KBM-7 (cell line): ENCODE measurements around the gene KRTAP10-12.
A peak's percentile ranks its signal among the peaks of the same experiment; 100 is the strongest.

ENCODE experiments used
- DNase-seq: peaks from one replicate; pipeline ENCODE4 v3.0.0-alpha.2; 2015
- in situ Hi-C: fragments of 300-500 bp; cut with MboI; formaldehyde crosslinking; loops from 2 replicates; pipeline ENCODE4 v1.14.3; 2020; ENCODE audit warnings: low sequenced_read_pairs, low pct_unique_long_range_greater_than_20kb, mixed read lengths

The KRTAP10-12 gene

DNA sequence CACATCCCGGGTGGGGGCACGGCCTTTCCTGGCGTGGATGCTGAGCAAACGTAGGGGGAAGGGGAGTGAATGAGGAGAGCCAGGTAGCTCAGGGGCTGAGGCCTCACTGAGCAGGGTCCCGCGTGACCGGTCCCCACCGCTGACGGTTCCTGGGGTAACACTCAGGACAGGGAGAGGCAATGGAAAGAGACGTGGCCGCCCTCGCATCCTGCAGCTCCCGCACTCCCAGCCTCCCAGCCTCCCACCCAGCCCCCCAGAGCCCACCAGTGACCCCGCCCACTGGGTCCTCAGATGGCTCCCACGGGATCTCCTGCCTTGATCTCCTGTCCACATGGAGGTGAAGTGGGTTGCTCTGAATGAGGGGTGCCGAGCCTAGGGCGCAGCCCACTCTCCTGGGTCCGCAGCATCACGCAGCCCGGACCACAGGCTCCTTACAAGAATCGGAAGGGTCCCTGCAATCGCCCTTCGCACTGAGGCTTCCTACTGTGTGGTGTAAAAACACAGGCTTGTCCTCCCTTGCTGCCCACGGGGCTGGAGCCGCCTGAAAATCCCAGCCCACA is 12.0 kb downstream of the KRTAP10-12 start:
- in situ Hi-C loops, result no loop called here
- DNase-seq, result peak; percentile 9

DNA sequence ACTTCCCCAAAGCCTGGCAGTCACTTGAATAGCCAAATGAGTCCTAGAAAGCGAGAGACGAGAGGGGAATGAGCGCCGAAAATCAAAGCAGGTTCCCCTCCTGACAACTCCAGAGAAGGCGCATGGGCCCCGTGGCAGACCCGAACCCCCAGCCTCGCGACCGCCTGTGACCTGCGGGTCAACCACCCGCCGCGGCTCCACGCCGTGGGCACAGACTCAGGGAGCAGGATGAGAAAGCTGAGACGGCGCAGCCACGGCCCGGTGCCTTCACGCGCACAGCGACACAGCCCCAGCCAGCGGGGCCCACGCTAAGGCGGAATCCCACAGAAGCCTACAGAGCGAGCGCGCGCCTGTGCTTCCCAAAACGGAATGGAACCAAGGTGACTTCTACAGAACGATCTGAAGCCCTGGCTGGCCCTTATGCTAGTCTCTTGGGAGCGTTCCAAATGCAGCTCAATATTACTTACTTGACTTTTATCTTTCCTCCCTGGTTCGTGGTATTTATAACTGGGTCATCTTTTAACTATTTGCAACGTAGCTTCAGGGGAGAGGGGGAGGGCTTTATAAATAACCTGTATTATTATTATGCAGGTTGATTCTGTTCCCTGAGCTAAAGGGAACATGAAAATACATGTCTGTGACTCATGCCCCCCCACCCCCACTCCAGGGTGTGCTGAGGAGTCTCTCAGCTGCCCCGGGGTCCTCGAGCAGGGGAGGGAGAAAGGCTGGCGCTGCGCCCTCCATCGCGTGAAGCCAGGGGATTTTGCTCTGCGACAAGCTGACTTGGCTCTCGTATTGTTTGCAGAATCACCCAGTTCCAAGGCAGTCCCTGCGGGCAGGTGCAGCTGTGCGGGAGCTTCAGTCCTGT is 12.7 kb downstream of the KRTAP10-12 start:
- in situ Hi-C loops, result no loop called here
- DNase-seq, result no peak

DNA sequence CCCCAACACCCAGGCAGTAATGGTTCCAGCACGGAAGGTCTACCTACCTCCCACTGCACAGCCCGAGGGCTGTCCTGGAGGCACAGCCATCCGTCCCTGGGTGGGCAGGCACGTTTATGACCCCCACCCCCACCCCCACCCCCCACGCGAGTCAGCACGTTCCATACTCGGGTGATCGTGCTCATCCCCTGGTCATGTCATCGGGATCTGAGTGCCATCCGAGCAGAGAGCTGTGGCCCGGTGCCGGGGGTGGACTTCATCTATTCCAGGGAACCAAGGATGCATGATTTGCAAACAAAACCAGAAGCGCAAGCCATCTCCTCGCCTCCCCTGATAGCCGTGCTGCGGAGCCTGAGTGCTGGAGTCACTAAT is 13.3 kb downstream of the KRTAP10-12 start:
- no peak for DNase-seq
- in situ Hi-C loops, result no loop called here

DNA sequence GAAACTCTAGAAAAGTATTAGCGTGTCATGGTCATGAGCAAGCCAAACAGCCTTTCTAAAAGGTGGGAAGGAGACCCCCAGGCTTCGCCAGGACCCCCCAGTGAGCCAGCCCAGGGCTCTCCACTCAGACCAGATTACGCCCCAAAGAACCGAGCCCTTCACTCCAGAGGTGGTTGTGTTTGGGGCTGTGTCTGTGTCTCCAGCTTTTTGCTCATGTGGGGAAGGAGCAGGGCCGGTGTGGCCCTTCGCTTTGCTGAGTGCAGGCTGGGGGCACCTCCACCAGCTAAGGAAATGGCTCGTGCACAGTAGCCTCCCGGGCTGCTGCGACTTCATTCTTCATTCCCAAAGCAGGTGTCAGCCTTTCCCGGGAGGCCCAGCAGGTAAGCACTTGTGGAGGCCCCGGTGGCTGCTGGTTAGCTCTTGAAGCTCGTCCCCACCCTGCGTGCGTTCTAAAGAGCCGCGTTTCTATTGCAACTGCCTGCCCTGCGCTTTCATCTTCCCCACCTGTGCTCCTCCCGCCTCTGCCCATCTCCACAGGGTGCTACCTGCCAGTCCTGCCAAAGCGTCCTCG is 13.9 kb downstream of the KRTAP10-12 start:
- no peak for DNase-seq
- in situ Hi-C loops, result no loop called here

DNA sequence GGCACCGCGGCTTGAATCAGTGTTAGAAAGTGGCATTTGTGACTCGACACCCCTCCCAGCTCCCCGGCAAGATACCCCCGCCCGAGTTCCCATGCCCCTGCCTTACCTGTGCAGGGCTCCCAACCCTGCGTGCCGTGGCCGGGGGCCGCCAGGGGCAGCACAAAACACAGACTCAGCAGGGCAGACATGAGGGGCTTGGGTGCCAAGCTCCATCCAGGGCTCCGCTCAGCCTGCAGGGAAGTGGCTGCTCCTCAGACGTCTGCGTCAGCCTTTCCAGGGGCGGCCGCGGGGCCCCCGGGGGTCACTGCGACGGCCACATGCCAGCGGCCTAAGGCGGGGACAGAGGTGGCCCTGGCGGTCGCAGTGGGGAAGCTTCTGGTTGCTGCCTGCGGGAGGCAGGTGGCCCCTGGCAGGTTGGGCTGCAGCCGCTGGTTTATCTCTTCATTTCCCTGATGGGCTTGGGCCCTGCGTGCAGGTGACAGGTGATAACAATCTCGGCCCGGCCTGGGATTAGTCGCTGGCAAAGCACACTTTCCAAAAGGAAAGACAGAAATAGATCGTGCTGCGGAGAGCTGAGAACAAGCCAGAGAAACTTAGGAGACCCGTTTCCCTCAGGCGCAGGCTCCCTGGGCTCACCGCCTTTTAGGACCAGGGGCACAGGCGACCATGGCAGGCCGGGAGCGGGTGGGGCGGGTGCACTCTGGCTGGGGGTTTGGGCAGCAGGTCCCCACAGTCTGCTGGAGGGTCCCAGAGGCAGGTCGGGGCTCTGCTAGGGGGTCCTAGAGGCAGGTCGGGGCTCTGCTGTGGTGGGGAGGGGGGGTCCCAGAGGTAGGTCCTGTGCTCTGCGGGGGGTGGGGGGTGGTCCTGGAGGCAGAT is 14.6 kb downstream of the KRTAP10-12 start, which contains the start of gene TSPEAR:
Gene TSPEAR (minus strand): TSS at position 246 of the 876 bp plus-strand sequence. CDS start 58 bp downstream, at position 188.
- in situ Hi-C loops, result no loop called here

DNA sequence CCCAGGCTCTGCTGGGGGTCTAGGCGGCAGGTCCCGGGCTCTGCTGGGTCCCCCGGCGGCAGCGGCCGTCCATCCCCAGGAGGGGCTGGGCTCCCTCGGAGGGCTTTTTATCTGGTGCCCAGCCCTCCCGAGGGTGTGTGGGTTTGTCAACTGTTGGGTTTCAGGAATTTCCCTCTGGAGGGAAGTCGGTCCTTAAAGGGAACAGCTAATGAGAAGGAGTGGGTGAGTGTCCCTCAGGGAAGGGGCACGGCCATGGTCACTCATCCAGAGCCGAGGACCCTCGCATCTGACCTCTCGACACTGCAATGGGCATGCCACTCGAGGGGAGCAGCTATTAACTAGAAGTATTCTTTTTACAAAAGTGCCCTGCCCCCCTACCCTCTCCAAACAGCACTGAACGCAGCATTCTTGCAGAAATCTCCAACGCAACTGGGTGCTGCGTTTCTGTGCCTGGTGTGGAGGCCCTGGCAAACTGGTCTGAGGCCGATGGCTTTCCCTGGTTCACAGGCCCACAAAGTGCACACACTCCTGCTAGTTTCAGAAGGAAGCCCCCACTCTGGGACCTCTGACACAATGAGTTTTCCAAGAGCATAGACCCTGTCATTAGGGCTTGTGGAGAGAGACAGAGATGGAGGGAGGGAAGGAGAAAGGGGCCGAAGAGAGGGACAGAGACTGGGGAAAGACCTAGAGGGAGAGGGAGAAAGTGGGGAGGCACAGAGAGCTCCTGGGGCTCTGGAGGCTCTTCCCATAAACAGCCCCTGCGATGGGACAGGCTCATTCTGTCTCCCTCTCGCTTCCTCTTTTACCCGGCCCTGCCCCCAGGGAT is 15.4 kb downstream of the KRTAP10-12 start:
- no peak for DNase-seq
- in situ Hi-C loops, result no loop called here

More for the DNA sequence above, 14.6 kb downstream of the KRTAP10-12 start, which contains the start of gene TSPEAR:
- DNase-seq, result no peak

DNA sequence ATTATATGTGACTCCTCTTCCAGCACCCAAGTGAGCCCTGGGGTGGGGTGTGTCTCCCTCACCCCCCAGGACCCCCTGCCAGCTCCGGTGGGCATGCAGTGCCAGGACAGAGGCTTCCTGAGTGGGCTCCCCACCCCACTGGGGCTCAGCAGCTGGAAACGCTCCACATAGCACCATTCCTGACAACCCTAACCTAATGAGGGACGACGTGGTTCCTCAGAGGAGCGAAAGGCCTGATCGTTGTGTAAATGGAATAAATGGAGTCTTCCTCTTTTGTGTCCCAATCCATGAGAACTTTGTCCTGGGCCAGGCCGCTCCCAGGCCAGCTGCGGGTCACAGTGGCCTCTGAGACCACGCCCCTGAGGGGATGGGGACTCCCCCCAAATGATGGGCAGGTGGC is 16.2 kb downstream of the KRTAP10-12 start:
- in situ Hi-C loops, result no loop called here
- DNase-seq, result no peak

DNA sequence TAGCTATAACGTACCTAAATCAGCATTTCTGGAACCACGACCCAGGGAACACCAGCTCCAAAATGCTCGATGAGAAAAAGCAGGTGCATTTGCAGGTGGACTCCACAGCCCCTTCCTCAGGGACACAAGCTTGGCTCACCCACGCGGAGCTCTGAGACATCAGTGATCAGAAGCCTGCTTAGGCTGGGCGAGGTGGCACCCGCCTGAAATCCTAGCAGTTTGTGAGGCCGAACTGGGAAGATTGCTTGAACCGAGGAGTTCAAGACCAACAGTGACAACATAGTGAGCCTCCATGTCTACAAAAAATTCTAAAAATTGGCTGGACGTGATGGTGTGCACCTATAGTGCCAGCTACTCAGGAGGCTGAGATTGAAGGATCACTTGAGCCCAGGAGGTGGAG is 16.9 kb downstream of the KRTAP10-12 start:
- DNase-seq, result no peak
- in situ Hi-C loops, result no loop called here

DNA sequence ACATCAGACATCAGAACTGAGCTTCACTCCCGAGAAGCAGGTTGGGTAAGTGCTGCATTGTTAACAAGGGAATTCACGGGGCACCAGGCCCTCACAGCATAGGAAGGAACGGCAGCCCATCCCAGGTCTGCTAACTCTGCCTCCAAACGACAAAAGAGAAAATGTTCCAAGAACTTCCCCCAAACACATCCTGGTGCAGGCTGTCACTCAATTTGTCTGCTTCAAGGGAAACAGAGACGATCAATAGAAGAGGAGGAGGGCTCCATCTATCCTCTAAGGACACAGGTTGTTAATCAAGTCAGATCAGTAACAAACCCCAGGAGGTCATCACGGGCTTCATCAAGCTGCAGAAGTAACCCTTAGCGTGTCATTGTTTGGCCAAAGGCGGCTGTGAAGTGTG is 17.9 kb downstream of the KRTAP10-12 start:
- in situ Hi-C loops, result no loop called here
- no peak for DNase-seq

DNA sequence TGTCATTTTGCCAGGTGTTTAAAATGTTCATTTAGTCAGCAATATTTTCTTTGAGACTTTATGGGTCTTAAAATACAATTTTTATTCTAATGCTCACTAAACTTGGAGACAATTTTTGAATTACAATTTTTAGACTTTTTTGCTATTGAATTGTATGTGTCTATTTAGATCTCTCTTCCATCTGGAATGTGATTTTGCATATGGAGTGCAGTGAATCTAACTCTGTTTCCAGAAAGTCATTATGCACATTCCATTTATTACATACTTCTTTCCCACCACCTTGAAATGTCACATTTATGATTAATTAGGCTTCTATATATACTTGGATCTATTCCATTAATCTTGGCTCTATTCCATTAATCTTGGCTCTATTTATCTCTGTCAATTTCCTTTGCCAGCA is 20.0 kb downstream of the KRTAP10-12 start:
- no peak for DNase-seq
- in situ Hi-C loops, result no loop called here

DNA sequence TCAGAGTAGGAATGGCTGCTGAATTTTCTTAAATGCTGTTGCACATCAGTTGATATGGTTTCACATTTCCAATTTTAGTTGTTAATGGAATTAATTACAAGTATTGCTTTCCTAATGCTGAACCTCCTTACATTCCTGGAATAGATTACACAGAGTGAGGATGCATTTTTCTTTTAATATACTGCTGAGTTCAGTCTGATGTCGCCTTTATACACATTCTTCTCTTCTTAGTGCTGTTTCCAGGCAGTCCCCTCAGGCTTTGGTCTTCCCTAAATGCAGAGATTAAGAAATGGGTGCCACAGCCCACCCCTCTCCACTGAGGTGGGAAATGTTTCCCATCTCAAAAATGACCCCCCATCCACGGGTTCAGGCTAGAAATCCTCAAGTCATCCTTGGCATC is 21.1 kb downstream of the KRTAP10-12 start:
- DNase-seq, result no peak
- in situ Hi-C loops, result no loop called here

DNA sequence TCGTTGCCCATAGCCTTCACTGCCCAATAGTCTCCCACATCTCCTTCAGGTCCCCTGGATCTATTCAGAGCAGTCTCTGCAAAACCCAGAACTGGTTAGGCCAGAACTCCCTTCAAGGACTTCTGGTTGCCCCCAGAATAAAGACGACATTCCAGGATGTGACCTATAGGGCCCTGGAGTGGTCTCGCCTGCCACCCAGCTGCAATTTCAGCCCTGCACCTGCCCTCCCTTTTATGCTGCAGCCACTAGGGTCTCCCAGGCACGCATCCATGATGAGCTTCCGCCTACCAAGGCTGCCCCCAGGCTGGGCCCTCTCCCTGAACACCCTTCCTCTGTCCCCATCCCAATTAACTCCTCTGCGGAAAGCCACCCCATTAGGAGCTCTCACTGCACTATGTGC is 21.6 kb downstream of the KRTAP10-12 start:
- no peak for DNase-seq
- in situ Hi-C loops, result no loop called here

DNA sequence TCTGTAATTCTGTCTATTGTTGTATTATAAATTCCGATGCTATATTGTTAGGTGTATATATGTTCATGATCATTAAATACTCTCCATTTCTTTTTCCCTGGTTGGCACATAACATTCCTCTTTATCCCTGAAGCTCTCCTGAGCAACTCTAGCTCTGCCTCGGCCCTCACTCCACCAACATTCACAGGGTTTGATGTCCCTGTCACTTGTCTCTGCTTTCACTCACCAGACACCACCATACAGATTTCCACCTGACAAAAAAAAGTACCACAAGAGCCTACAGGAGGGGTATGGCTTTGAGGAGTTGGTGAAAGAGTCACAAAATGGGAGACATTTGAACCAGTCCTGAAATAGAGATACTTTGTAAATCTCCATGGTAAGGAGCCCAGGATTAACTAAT is 23.2 kb downstream of the KRTAP10-12 start:
- no peak for DNase-seq
- in situ Hi-C loops, result no loop called here

DNA sequence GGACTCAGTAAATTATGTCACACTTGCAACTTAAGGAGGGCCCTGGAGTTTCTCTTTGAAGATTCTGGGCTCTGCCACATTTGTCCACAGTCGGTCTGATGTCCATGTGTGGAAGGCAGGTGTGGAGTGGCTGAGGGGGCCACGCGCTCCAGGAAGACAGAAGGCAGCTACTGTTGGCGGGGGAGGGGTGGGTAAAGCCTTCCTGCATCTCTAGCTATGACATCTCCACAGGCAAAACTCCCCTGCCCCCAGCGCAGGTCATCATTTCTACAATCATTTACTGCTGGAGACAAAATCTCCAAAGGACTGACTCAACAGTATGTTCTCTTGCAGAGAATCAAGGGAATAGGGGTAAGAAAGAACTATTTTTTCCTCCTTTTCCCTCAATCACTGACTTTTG is 25.8 kb downstream of the KRTAP10-12 start:
- DNase-seq, result no peak
- in situ Hi-C loops, result no loop called here

DNA sequence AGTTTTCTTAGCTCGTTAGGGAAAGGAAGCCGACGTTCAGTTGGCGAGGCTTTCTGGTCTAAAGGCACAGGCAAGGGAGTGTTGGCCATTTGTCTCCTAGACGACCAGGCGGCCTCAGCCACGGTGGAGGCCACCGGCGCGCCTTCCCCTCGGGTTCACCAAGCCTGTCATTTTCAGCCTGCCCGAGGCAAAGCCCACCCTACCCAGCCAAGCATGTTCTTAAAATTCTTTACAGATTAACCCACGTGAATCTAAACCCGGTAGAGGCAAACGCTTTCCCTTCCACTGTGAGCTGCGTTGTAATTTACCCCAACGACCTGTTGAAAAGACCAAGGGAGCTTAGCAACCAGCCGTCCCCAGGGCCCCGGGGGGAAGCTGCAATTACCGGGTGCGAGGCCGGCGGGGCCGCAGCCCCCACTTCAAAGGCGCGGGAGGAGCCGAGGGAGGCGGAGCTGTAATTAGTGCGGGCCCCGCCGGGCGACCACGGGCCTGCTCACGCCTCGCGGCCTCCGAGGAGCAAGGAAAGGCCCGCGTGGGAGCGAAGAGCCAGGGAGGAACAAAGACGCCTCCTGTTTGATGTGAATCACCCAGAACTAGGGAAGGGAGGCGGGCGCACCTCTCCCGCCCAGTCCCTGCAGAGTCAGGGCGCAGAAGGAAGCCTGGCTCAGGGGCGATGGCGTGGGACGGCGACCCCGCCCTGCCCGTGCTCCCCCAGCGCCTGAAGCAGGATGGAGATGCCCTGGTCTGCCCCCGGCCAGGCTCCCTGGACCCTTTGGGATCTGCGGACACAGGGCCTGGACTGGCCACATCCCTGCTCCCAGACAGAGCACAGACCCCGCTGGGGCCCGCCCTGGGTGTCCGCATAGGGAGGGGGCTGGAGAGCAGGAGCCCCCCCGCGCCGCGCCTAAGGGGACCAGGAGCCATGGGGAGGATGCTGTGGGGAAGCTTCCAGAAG is 26.5 kb downstream of the KRTAP10-12 start:
- in situ Hi-C loops, result no loop called here
- DNase-seq, result peak; percentile 15

DNA sequence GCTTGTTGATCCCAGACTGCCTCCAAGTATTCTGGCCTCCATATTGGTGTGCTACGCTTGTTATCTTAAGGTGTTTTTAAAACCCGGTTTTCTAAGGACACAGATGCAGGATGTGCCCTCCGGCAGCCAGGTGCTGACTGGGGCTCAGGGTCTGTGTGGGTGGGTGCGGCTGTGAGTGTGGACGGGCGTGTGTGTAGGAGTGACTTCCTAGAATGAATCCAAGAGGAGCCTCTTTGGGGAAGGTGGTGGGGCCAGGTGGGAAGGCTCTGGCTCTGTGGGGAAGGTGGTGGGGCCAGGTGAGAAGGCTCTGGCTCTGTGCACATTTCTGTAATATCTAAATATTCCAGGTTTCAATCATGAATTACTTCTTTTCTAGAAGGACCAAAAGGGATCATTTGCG is 27.2 kb downstream of the KRTAP10-12 start:
- DNase-seq, result no peak
- in situ Hi-C loops, result no loop called here

DNA sequence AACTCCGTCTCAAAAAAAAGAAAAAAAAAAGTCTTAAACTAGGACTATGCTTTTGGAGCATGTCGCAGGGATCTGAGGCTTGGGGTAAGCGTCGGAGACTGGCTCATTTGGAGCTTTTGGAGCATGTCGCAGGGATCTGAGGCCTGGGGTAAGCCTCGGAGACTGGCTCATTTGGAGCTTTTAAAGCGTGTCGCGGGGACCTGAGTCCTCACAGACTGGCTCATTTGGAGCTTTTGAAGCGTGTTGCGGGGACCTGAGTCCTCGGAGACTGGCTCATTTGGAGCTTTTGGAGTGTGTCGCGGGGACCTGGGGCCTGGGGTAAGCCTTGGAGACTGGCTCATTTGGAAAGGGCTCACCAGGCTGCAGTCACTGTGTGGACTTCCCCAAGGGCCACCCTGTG is 28.0 kb downstream of the KRTAP10-12 start:
- DNase-seq, result no peak
- in situ Hi-C loops, result loop anchor here (25.0 kb wide), 1 partner anchor 188 kb away; the partner anchor contains the start of gene KRTAP10-1

DNA sequence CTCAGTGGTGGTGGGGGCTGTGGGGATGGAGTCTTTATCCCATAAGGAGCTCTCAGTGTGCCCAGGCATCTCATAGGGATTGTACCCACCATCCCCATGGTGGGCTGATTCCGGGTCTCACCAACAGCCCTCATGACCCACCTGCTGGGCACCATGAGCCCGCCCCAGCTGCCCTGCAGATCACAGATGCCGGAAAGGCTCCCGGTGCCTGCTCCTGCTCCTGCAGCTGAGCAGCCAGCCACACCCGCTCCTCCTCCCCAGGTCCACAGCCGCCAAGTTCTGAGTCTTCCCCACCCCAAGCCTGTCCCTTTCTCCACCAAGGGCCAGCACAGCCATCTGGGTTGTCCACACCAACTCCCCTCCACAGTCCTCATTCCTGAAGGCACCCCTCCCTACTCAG is 29.9 kb downstream of the KRTAP10-12 start:
- DNase-seq, result no peak
- in situ Hi-C loops, result loop anchor here (25.0 kb wide), 1 partner anchor 190 kb away; the partner anchor contains the start of gene KRTAP10-1
